H1 (cell line): ENCODE measurements around the gene ANP32B. TPM values are rescaled to one million over a fixed set of nuclear protein-coding genes. Genes with fewer than 3 reads are reported as not detected.

Experiments
- CTCF ChIA-PET: fragments of 300-600 bp; sonication (Branson Sonifier 250); formaldehyde crosslinking; loops from one replicate; lab custom pipeline; 2021; ENCODE audit not compliant: partially characterized antibody; lab: Charles Lee
- POLR2A ChIA-PET: fragments of 300-600 bp; sonication (Branson Sonifier 250); formaldehyde crosslinking; loops from one replicate; lab custom pipeline; 2021; ENCODE audit warnings: inconsistent platforms; ENCODE audit not compliant: partially characterized antibody; lab: Charles Lee
- DNase-seq, 2 experiments: peaks; one replicate each; pipeline versions ENCODE4 v3.0.0 to v3.0.0-alpha.2; 2010 to 2022; ENCODE audit warnings: low spot score in 2 of 2, low read depth in 1 of 2, mixed read lengths in 1 of 2
- FAIRE-seq: peaks from 2 replicates; lab custom pipeline; 2011; peaks lifted over from hg19 to GRCh38; lab: Jason Lieb, UNC
- H2AFZ ChIP-seq: 2 replicates; pipeline ENCODE4 v1.8.1; 2012; ENCODE audit warnings: low read length, inconsistent platforms
- H2AK5ac ChIP-seq: 2 replicates; pipeline ENCODE4 v1.6.1; 2013; ENCODE audit warnings: low read depth, low read length
- H2BK120ac ChIP-seq: replicated peaks from 2 replicates; pipeline ENCODE3; 2013; ENCODE audit warnings: low read depth, low read length, inconsistent platforms
- H2BK12ac ChIP-seq: 2 replicates; pipeline ENCODE4 v1.6.1; 2013; ENCODE audit warnings: low read depth, low read length
- H2BK15ac ChIP-seq: 2 replicates; pipeline ENCODE4 v1.6.1; 2013; ENCODE audit warnings: low read length
- H2BK20ac ChIP-seq: 2 replicates; pipeline ENCODE4 v1.6.1; 2013; ENCODE audit warnings: low read length
- H2BK5ac ChIP-seq: 2 replicates; pipeline ENCODE4 v1.6.1; 2013; ENCODE audit warnings: low read depth, low read length
- H3K14ac ChIP-seq: 2 replicates; pipeline ENCODE4 v1.6.1; 2013; ENCODE audit warnings: inconsistent platforms; ENCODE audit not compliant: insufficient read length
- H3K18ac ChIP-seq: 2 replicates; pipeline ENCODE4 v1.6.1; 2013; ENCODE audit warnings: low read length; ENCODE audit errors: extremely low read depth
- H3K23ac ChIP-seq: 2 replicates; pipeline ENCODE4 v1.6.1; 2013; ENCODE audit warnings: inconsistent platforms; ENCODE audit not compliant: insufficient read length
- H3K23me2 ChIP-seq: 2 replicates; pipeline ENCODE4 v1.6.1; 2013; ENCODE audit warnings: low read depth, low read length
- H3K27ac ChIP-seq: 2 replicates; pipeline ENCODE4 v1.6.1; 2011; ENCODE audit warnings: low read depth, low read length, inconsistent platforms
- H3K27me3 ChIP-seq, 4 experiments: replicated peaks in 1 of 4; 1 replicate in 1 of 4; 2 replicates in 3 of 4; pipeline versions ENCODE4 v1.6.1 to v1.8.1; 2011 to 2013; ENCODE audit warnings: low read length in 3 of 4, mild to moderate bottlenecking in 3 of 4, inconsistent platforms in 2 of 4, mixed read lengths in 2 of 4, moderate library complexity in 1 of 4; ENCODE audit not compliant: control insufficient read depth in 3 of 4, insufficient read depth in 3 of 4; ENCODE audit errors: extremely low read depth in 1 of 4
- H3K36me3 ChIP-seq, 4 experiments: 2 replicates each; pipeline versions ENCODE4 v1.6.1 to v1.8.1; 2011 to 2013; ENCODE audit warnings: mild to moderate bottlenecking in 4 of 4, low read length in 3 of 4, moderate library complexity in 2 of 4, control low read depth in 1 of 4, inconsistent platforms in 1 of 4; ENCODE audit not compliant: insufficient read depth in 4 of 4, control insufficient read depth in 2 of 4
- H3K4ac ChIP-seq: replicated peaks from 2 replicates; pipeline ENCODE3; 2013; ENCODE audit warnings: low read length, low read depth, mixed read lengths, inconsistent platforms; ENCODE audit not compliant: insufficient read length
- H3K4me1 ChIP-seq, 4 experiments: replicated peaks in 1 of 4; 1 replicate in 1 of 4; 2 replicates in 3 of 4; pipeline versions ENCODE4 v1.6.1 to v1.8.1; 2011 to 2013; ENCODE audit warnings: low read length in 3 of 4, inconsistent platforms in 2 of 4, mixed read lengths in 1 of 4; ENCODE audit not compliant: insufficient read depth in 4 of 4, control insufficient read depth in 3 of 4
- H3K4me2 ChIP-seq, 2 experiments: 2 replicates each; pipeline versions ENCODE4 v1.6.1 to v1.8.1; 2011 to 2013; ENCODE audit warnings: low read depth in 2 of 2, low read length in 2 of 2, control low read depth in 1 of 2, inconsistent platforms in 1 of 2, mild to moderate bottlenecking in 1 of 2; ENCODE audit not compliant: insufficient read depth in 1 of 2
- H3K4me3 ChIP-seq, 4 experiments: fragments of 200-600, 300-600 bp in 1 of 4; sonication (generic), shearing (Covaris generic), sonication (Bioruptor Twin) in 1 of 4; 2 replicates each; pipeline versions ENCODE4 v1.5.1 to v1.8.1; 2011 to 2016; ENCODE audit warnings: low read length in 4 of 4, low read depth in 3 of 4, control low read depth in 2 of 4, inconsistent platforms in 2 of 4, mild to moderate bottlenecking in 2 of 4, mixed read lengths in 1 of 4, moderate library complexity in 1 of 4; ENCODE audit not compliant: insufficient read depth in 2 of 4; ENCODE audit errors: extremely low read depth in 1 of 4
- H3K56ac ChIP-seq: replicated peaks from 2 replicates; pipeline ENCODE3; 2013; ENCODE audit warnings: low read depth, mild to moderate bottlenecking, mixed read lengths, low read length, inconsistent platforms; ENCODE audit not compliant: insufficient read length
- H3K79me1 ChIP-seq: 2 replicates; pipeline ENCODE4 v1.6.1; 2013; ENCODE audit warnings: low read depth, low read length, control low read depth
- H3K79me2 ChIP-seq, 2 experiments: 2 replicates each; pipeline versions ENCODE4 v1.6.1 to v1.8.1; 2012 to 2013; ENCODE audit warnings: low read length in 2 of 2, mild to moderate bottlenecking in 2 of 2, inconsistent platforms in 1 of 2; ENCODE audit not compliant: insufficient read depth in 2 of 2, control insufficient read depth in 1 of 2
- H3K9ac ChIP-seq, 4 experiments: replicated peaks in 1 of 4; 1 replicate in 1 of 4; 2 replicates in 3 of 4; pipeline versions ENCODE4 v1.6.1 to v1.8.1; 2011 to 2013; ENCODE audit warnings: low read depth in 3 of 4, low read length in 3 of 4, control low read depth in 2 of 4, mild to moderate bottlenecking in 2 of 4, moderate library complexity in 2 of 4, inconsistent platforms in 1 of 4; ENCODE audit errors: extremely low read depth in 1 of 4
- H3K9me3 ChIP-seq, 2 experiments: 2 replicates each; pipeline versions ENCODE4 v1.6.1 to v1.8.1; 2012 to 2013; ENCODE audit warnings: mild to moderate bottlenecking in 2 of 2, moderate library complexity in 2 of 2, control low read depth in 1 of 2, inconsistent platforms in 1 of 2, low read depth in 1 of 2, low read length in 1 of 2, mixed read lengths in 1 of 2; ENCODE audit not compliant: insufficient read depth in 2 of 2
- H4K20me1 ChIP-seq, 2 experiments: replicated peaks in 1 of 2; 2 replicates each; pipeline versions ENCODE3 to v1.8.1; 2011 to 2013; ENCODE audit warnings: inconsistent platforms in 2 of 2, low read length in 2 of 2, mild to moderate bottlenecking in 1 of 2; ENCODE audit not compliant: insufficient read depth in 2 of 2, control insufficient read depth in 1 of 2
- H4K5ac ChIP-seq: 2 replicates; pipeline ENCODE4 v1.6.1; 2013; ENCODE audit warnings: low read length, low read depth, mixed read lengths, inconsistent platforms; ENCODE audit not compliant: insufficient read length
- H4K8ac ChIP-seq: 2 replicates; pipeline ENCODE4 v1.8.0; 2013; ENCODE audit warnings: mild to moderate bottlenecking, moderate library complexity, low read length, inconsistent platforms; ENCODE audit not compliant: insufficient read depth; ENCODE audit errors: extremely low read depth
- H4K91ac ChIP-seq: replicated peaks from 2 replicates; pipeline ENCODE3; 2013; ENCODE audit warnings: low read length, mixed read lengths, inconsistent platforms; ENCODE audit not compliant: insufficient read length
- KDM4A ChIP-seq: IDR thresholded peaks from one replicate; pipeline ENCODE4 v1.7.1; 2012; ENCODE audit warnings: low read depth, mild to moderate bottlenecking, moderate library complexity, low read length, inconsistent platforms; ENCODE audit not compliant: severe bottlenecking
- PHF8 ChIP-seq: fragments of 200-600 bp; sonication (generic); conservative IDR thresholded peaks from 2 replicates; pipeline ENCODE4 v1.7.1; 2012; ENCODE audit warnings: low read depth, mild to moderate bottlenecking, inconsistent platforms, low read length, moderate library complexity
- POLR2A ChIP-seq, 2 experiments: IDR thresholded peaks; 1 replicate in 1 of 2; 2 replicates in 1 of 2; pipeline ENCODE4 v1.6.1; 2011; ENCODE audit warnings: low read depth in 2 of 2, low read length in 2 of 2, mild to moderate bottlenecking in 2 of 2; ENCODE audit errors: control extremely low read depth in 1 of 2
- TAF1 ChIP-seq: IDR thresholded peaks from 2 replicates; pipeline ENCODE4 v1.6.1; 2011; ENCODE audit warnings: mild to moderate bottlenecking, low read depth, low read length
- WGBS, 2 experiments: shearing (Covaris generic) in 1 of 2; methylation state at CpG; one replicate each; pipeline versions ENCODE4 v1.1.6 to v1.1.7; 2013 to 2015; ENCODE audit warnings: low lambda C conversion rate in 2 of 2, mixed read lengths in 2 of 2, inconsistent platforms in 1 of 2, low coverage in 1 of 2, missing lambda C conversion rate in 1 of 2; ENCODE audit not compliant: insufficient replicate concordance in 2 of 2, insufficient coverage in 1 of 2, insufficient read length in 1 of 2; ENCODE audit errors: extremely low coverage in 1 of 2, missing lambda C conversion rate in 1 of 2; 5-methylcytosine and 5-hydroxymethylcytosine counted together
- polyA plus RNA-seq, 7 experiments: library from polyadenylated mRNA; depleted of rRNA in 3 of 7; stranded (reverse) in 5 of 7; unstranded in 2 of 7; fragments of >200 nt in 5 of 7; fragments of 200-250 nt in 2 of 7; gene quantifications; 1 replicate in 5 of 7; 2 replicates in 1 of 7; 4 replicates in 1 of 7; pipeline versions ENCODE4 v1.2.1 to v1.2.3, GENCODE V29; 2011 to 2013; ENCODE audit warnings: missing spikeins in 2 of 7, mixed read lengths in 2 of 7
- total RNA-seq: library from RNA; stranded (reverse); fragmentation: NEBNext Ultra II Directional; extraction: Animal tissue kit (Norgen Biotek cat#: 25700); gene quantifications from 2 replicates; pipeline ENCODE4 v1.2.1, GENCODE V29; 2021

Gene ANP32B
- total and polyA plus RNA-seq, 2 of the 8 experiments (the other 6 are each of a cell fraction or from before 2014, with no cell fraction given) = 7.6 to 88.1 TPM

DNA sequence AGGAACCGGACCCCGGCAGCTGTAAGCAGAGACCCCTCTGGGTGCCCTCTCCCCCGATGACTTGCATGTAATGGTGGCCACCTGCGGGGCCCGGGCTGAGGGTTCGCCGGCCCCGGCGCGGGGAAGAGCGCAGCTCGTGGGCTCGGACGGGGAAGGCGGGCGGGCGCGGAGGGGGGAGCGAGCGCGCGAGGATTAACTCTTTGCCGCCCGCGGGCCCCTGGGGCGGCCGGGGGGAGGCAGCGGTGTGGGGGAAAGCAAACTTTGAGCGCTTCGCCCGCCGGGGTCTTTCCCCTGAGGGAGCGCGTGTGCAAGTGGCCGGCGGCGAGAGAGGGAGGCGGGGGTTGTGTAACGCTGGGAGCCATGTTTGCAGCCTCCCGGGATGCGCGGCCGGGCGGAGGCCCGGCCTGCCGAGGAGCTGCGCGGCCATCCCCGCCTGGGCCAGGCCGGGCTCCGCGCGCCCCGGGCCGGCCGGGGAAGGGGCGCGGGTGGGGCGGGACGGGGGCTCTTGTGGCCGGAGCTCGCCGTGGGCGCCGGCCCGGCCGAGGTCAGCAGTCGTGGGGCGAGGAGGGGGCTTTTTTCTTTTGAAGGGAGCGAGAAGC lies 547 bp downstream of the ANP32B start:
- Histone ChIP-seq H4K20me1 (peaks cover 19 to 33% of the 10 kb centered on the region in 2 experiments), H3K79me1 (peaks cover 3% of the 10 kb centered on the region; the same call in 1 of the 2 replicates), H2BK5ac (no peak overlapping the region), H3K23me2 (peaks cover 12% of the 10 kb centered on the region; the same call in 1 of the 2 replicates), H2AFZ (no peak overlapping the region), H3K4me2 (peak overlapping the region; percentile 55 to 68), H2BK12ac (no peak overlapping the region), H3K36me3 (no peaks in the 10 kb centered on the region), H4K8ac (peak overlapping the region; percentile 99), H3K14ac (no peak overlapping the region), H3K18ac (peak overlapping the region; percentile 71; the same call in 1 of the 2 replicates), H3K4me3 (peak overlapping the region; percentile 62 to 95 (median 68)), H3K56ac (no peak overlapping the region), H3K9ac (peak overlapping the region; percentile 58 to 97 (median 68)), H3K4ac (no peak overlapping the region), H2BK120ac (no peak overlapping the region), H4K91ac (peak overlapping the region; percentile 74), H3K27ac (no peak overlapping the region), H2BK15ac (no peak overlapping the region), H3K4me1 (peaks cover 0 to 7% (median 2%) of the 10 kb centered on the region in 4 experiments; a peak in 2 of 7 replicates), H2BK20ac (no peak overlapping the region), H3K9me3 (peaks cover 0 to 5% of the 10 kb centered on the region in 2 experiments; a peak in 1 of 4 replicates), H2AK5ac (no peak overlapping the region), H4K5ac (no peak overlapping the region), H3K27me3 (peaks cover 38 to 67% (median 58%) of the 10 kb centered on the region in 4 experiments), H3K23ac (no peak overlapping the region), H3K79me2 (peaks cover 6 to 35% of the 10 kb centered on the region in 2 experiments)
- ChIA-PET POLR2A (interaction anchor here (0.8 to 2.3 kb wide), 10 partner anchors 9 to 101 kb away, joined by 3 to 21 read pairs (median 4); partner anchors contain the start of genes NANS and TRMO), CTCF (interaction anchor here (0.6 to 3.1 kb wide), 8 partner anchors 12 to 560 kb away, joined by 3 to 13 read pairs (median 4); no protein-coding TSS in a partner anchor)
- DNase-seq (peak in 1 of 2 experiments; percentile 62), FAIRE-seq (no peak)
- no CpG with 5 or more reads among the region's 70 CpGs for WGBS, 2 experiments
- 0 out of 2 replicates have a peak, but pooled peaks have one; percentile 34 for TF ChIP-seq TAF1
- TF ChIP-seq KDM4A = peak; percentile 56
- peak; percentile 61 for TF ChIP-seq PHF8
- TF ChIP-seq POLR2A (IDR thresholded peaks at IDR 0.05; ENCODE audit: control extremely low read depth in 1 of 2, low read depth in 2 of 2, low read length in 2 of 2) = peak in 1 of 2 experiments; percentile 13; a peak in 1 of 3 replicates
